HepG2 (cell line): Measurements from ENCODE around the gene CBR4. TPM values are rescaled to one million over a fixed set of nuclear protein-coding genes. Genes with fewer than 3 reads are reported as not detected.

Experiments
- ATAC-seq: fragments of 200-7000 bp; cut with Tn5 transposase; 3 replicates; pipeline ENCODE4 v1.9.1; 2020; ENCODE audit warnings: mild to moderate bottlenecking, moderate library complexity
- BruUV-seq: library from RNA; stranded (reverse); fragments of 400-500 nt; replicated peaks from 2 replicates; lab custom pipeline; 2021; lab: Mats Ljungman, UMichigan
- CTCF ChIA-PET: fragments of 300-600 bp; formaldehyde crosslinking; extraction: SDS; loops from one replicate; lab custom pipeline; 2021; ENCODE audit warnings: low total read pairs, inconsistent platforms, low intra/inter-chr PET ratio; lab: Yijun Ruan, JAX
- POLR2A ChIA-PET: fragments of 350-600 bp; sonication (Branson Sonifier 250); formaldehyde crosslinking; loops from one replicate; lab custom pipeline; 2020; ENCODE audit warnings: antibody characterized with exemption, inconsistent platforms; lab: Yijun Ruan, JAX
- DNase-seq: peaks from one replicate; pipeline ENCODE4 v3.0.0-alpha.2; 2015; ENCODE audit warnings: low spot score
- FAIRE-seq: peaks from 3 replicates; lab custom pipeline; 2011; peaks lifted over from hg19 to GRCh38; lab: Jason Lieb, UNC
- H2AFZ ChIP-seq: one replicate; pipeline ENCODE4 v1.6.1; 2011; ENCODE audit warnings: low read length, inconsistent platforms
- H3K27ac ChIP-seq: fragments of 300-600 bp; 3 replicates; pipeline ENCODE4 v1.8.0; 2011; ENCODE audit warnings: mixed run types, mild to moderate bottlenecking, mixed read lengths, low read length, inconsistent platforms; ENCODE audit not compliant: insufficient read depth; ENCODE audit errors: extremely low read length
- H3K27me3 ChIP-seq, 2 experiments: fragments of 200-600 bp in 1 of 2; 2 replicates in 1 of 2; 3 replicates in 1 of 2; pipeline versions ENCODE4 v1.6.0 to v1.8.0; 2011; ENCODE audit warnings: low read length in 2 of 2, mild to moderate bottlenecking in 2 of 2, moderate library complexity in 2 of 2, inconsistent platforms in 1 of 2; ENCODE audit not compliant: insufficient read depth in 2 of 2, control insufficient read depth in 1 of 2
- H3K36me3 ChIP-seq, 2 experiments: fragments of 200-600 bp in 1 of 2; replicated peaks in 1 of 2; 2 replicates in 1 of 2; 3 replicates in 1 of 2; pipeline versions ENCODE4 v1.5.1 to v1.8.0; 2011; ENCODE audit warnings: low read length in 2 of 2, inconsistent platforms in 1 of 2; ENCODE audit not compliant: insufficient read depth in 2 of 2, control insufficient read depth in 1 of 2
- H3K4me1 ChIP-seq: 2 replicates; pipeline ENCODE4 v1.5.1; 2012; ENCODE audit warnings: low read length, inconsistent platforms; ENCODE audit not compliant: insufficient read depth
- H3K4me2 ChIP-seq: 2 replicates; pipeline ENCODE4 v1.6.0; 2011; ENCODE audit warnings: low read depth, low read length, inconsistent platforms
- H3K4me3 ChIP-seq, 3 experiments: fragments of 200-600 bp in 1 of 3; sonication (generic), shearing (Covaris generic) in 1 of 3; replicated peaks in 1 of 3; 2 replicates each; pipeline ENCODE4 v1.5.1; 2011 to 2016; ENCODE audit warnings: low read length in 3 of 3, inconsistent platforms in 2 of 3, low read depth in 2 of 3, mild to moderate bottlenecking in 2 of 3, control low read depth in 1 of 3, mixed read lengths in 1 of 3; ENCODE audit not compliant: insufficient read depth in 1 of 3
- H3K79me2 ChIP-seq: one replicate; pipeline ENCODE4 v1.6.1; 2011; ENCODE audit warnings: low read length, inconsistent platforms; ENCODE audit not compliant: insufficient read depth
- H3K9ac ChIP-seq: 2 replicates; pipeline ENCODE4 v1.6.0; 2011; ENCODE audit warnings: mild to moderate bottlenecking, low read depth, low read length, inconsistent platforms; ENCODE audit not compliant: insufficient read depth
- H3K9me3 ChIP-seq: 2 replicates; pipeline ENCODE4 v1.5.1; 2012; ENCODE audit warnings: mild to moderate bottlenecking, low read length
- H4K20me1 ChIP-seq: 2 replicates; pipeline ENCODE4 v1.6.0; 2011; ENCODE audit warnings: inconsistent platforms, mild to moderate bottlenecking, low read length, moderate library complexity; ENCODE audit not compliant: insufficient read depth
- EHMT2 ChIP-seq: fragments of 200-600 bp; sonication (generic); IDR thresholded peaks from 2 replicates; pipeline ENCODE4 v1.7.0; 2017; ENCODE audit warnings: antibody characterized with exemption, low read depth, low read length, borderline replicate concordance
- FOXA1 ChIP-seq, 2 experiments: fragments of 450-650 bp in 1 of 2; sonication (generic) in 1 of 2; formaldehyde crosslinking in 1 of 2; IDR thresholded peaks; 2 replicates each; pipeline versions ENCODE4 v1.4.0 to v1.6.1; 2016 to 2020; ENCODE audit warnings: missing genetic modification reagents in 1 of 2
- HIC2 ChIP-seq: sonication (generic); formaldehyde crosslinking; IDR thresholded peaks from 2 replicates; pipeline ENCODE4 v1.9.0; 2022; ENCODE audit warnings: low read depth, missing genetic modification reagents
- IKZF4 ChIP-seq: sonication (generic); formaldehyde crosslinking; IDR thresholded peaks from 2 replicates; pipeline ENCODE4 v1.5.1; 2020; ENCODE audit warnings: borderline replicate concordance, mild to moderate bottlenecking, low read depth, missing genetic modification reagents; ENCODE audit errors: not compliant biosample characterization
- PAXIP1 ChIP-seq: sonication (generic); formaldehyde crosslinking; conservative IDR thresholded peaks from 2 replicates; pipeline ENCODE4 v1.4.0; 2020; ENCODE audit warnings: mild to moderate bottlenecking, missing genetic modification reagents, moderate library complexity
- RBM39 ChIP-seq: fragments of 200-400 bp; formaldehyde crosslinking; IDR thresholded peaks from one replicate; pipeline ENCODE4 v1.6.1; 2018; ENCODE audit warnings: antibody characterized with exemption, mild to moderate bottlenecking, low read depth, low read length; ENCODE audit not compliant: poor library complexity, severe bottlenecking
- RFX3 ChIP-seq: IDR thresholded peaks from 2 replicates; pipeline ENCODE4 v1.6.1; 2016; ENCODE audit warnings: missing biosample characterization, missing genetic modification reagents
- SALL1 ChIP-seq: sonication (generic); formaldehyde crosslinking; IDR thresholded peaks from 2 replicates; pipeline ENCODE4 v1.8.0; 2022; ENCODE audit warnings: mild to moderate bottlenecking, missing genetic modification reagents
- SPEN ChIP-seq: sonication (generic); formaldehyde crosslinking; IDR thresholded peaks from 2 replicates; pipeline ENCODE4 v1.5.1; 2020; ENCODE audit warnings: low read depth, mild to moderate bottlenecking, missing genetic modification reagents
- TARDBP ChIP-seq: sonication (generic); formaldehyde crosslinking; IDR thresholded peaks from 2 replicates; pipeline ENCODE4 v1.8.0; 2022; ENCODE audit warnings: mild to moderate bottlenecking, missing genetic modification reagents
- ZNF383 ChIP-seq: sonication (generic); formaldehyde crosslinking; IDR thresholded peaks from 2 replicates; pipeline ENCODE4 v1.4.0; 2020; ENCODE audit warnings: missing genetic modification reagents, mild to moderate bottlenecking, borderline replicate concordance
- ZNF552 ChIP-seq: sonication (generic); formaldehyde crosslinking; IDR thresholded peaks from 2 replicates; pipeline ENCODE4 v1.9.0; 2022; ENCODE audit warnings: missing genetic modification reagents, mild to moderate bottlenecking, borderline replicate concordance
- ZNF749 ChIP-seq: sonication (generic); formaldehyde crosslinking; IDR thresholded peaks from 2 replicates; pipeline ENCODE4 v1.8.0; 2022; ENCODE audit warnings: mild to moderate bottlenecking, missing genetic modification reagents, moderate library complexity, borderline replicate concordance
- WGBS: methylation state at CpG from one replicate; pipeline ENCODE4 v1.1.6; 2017; ENCODE audit warnings: low lambda C conversion rate; 5-methylcytosine and 5-hydroxymethylcytosine counted together
- in situ Hi-C: cut with HindIII; loops from 2 replicates; pipeline ENCODE4 v1.10.0; 2017; ENCODE audit warnings: low pct_unique_long_range_greater_than_20kb; ENCODE audit not compliant: extremely low pct_ligation_motif_present
- intact Hi-C: fragments of 100-400 bp; cut with micrococcal nuclease; formaldehyde crosslinking; loops from one replicate; pipeline ENCODE4 v1.10.0; 2022; ENCODE audit not compliant: unreplicated experiment
- polyA plus RNA-seq, 8 experiments: library from polyadenylated mRNA; depleted of rRNA in 3 of 8; stranded (reverse) in 7 of 8; unstranded in 1 of 8; fragments of >200 nt; fragmentation: Illumina TruSeq in 4 of 8; extraction: Trizol in 4 of 8; gene quantifications; 2 replicates each; pipeline versions ENCODE4 v1.2.1 to v1.2.3, GENCODE V29; 2011 to 2016; ENCODE audit warnings: low read depth in 4 of 8, missing spikeins in 1 of 8, mixed read lengths in 1 of 8; ENCODE audit not compliant: insufficient read depth in 1 of 8
- total RNA-seq, 5 experiments: library from RNA; depleted of rRNA; stranded (reverse); fragments of >200 nt; fragmentation: Illumina TruSeq; extraction: Trizol; gene quantifications; 2 replicates each; pipeline ENCODE4 v1.2.3, GENCODE V29; 2016; ENCODE audit warnings: low read depth in 1 of 5
- TF ChIP-seq, protein P1 (sequence below): sonication (generic); formaldehyde crosslinking; IDR thresholded peaks from 2 replicates; pipeline ENCODE4 v1.4.0; 2020; ENCODE audit warnings: mild to moderate bottlenecking, missing genetic modification reagents, borderline replicate concordance

Gene CBR4
- total and polyA plus RNA-seq, 2 of the 13 experiments (the other 11 are each of a cell fraction or from before 2014, with no cell fraction given) = 7.3 to 20.7 TPM

DNA sequence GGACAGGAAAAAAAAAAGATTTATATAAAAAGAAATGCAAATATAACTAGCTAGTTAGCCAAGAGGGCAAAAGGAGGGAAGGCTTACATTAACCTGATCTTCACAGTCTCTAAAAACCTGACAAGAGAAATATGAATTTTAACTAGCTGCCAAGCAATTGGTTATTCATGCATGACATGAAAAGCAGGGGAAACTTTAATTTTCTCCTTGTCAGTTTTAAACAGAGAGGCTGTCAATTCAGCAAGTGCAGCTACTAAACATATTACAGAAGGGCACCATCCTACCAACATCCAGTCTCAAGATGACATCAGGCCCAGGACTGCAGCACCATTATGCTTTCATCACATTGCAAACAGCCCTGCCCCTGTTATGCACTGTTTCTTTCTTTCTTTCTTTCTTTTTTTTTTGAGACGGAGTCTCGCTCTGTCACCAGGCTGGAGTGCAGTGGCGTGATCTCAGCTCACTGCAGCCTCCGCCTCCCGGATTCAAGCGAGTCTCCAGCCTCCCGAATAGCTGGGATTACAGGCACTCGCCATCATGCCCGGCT lies 38.9 kb upstream of the CBR4 start:
- Histone ChIP-seq H3K4me2 (no peak overlapping the region), H3K79me2 (no peaks in the 10 kb centered on the region)
- FAIRE-seq = no peak
- TF ChIP-seq HIC2 (no peak), SPEN (CRISPR knock-in tag) (no peak), RFX3 (CRISPR knock-in tag) (no peak), TARDBP (no peak), EHMT2 (no peak), RBM39 (no peak), ZNF383 (CRISPR knock-in tag) (no peak), FOXA1 (IDR thresholded peaks at IDR 0.05) (no peak), FOXA1 (CRISPR knock-in tag; IDR thresholded peaks at IDR 0.05) (no peak), SALL1 (CRISPR knock-in tag) (no peak), ZNF552 (CRISPR knock-in tag) (no peak), PAXIP1 (no peak), ZNF749 (CRISPR knock-in tag) (no peak), IKZF4 (CRISPR knock-in tag) (no peak)
- TF ChIP-seq, protein P1, sequence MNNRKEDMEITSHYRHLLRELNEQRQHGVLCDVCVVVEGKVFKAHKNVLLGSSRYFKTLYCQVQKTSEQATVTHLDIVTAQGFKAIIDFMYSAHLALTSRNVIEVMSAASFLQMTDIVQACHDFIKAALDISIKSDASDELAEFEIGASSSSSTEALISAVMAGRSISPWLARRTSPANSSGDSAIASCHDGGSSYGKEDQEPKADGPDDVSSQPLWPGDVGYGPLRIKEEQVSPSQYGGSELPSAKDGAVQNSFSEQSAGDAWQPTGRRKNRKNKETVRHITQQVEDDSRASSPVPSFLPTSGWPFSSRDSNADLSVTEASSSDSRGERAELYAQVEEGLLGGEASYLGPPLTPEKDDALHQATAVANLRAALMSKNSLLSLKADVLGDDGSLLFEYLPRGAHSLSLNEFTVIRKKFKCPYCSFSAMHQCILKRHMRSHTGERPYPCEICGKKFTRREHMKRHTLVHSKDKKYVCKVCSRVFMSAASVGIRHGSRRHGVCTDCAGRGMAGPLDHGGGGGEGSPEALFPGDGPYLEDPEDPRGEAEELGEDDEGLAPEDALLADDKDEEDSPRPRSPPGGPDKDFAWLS (CRISPR knock-in tag) = no peak
- TF ChIP-seq, all 625 proteins: peak for 0
- in situ Hi-C loops = no loop called here
- 82% methylated on average over 9 of the region's 9 CpGs for WGBS
- no peak overlapping the region for H2AFZ ChIP-seq
- peaks cover 14% of the 10 kb centered on the region; the same call in 1 of the 2 replicates for H3K4me1 ChIP-seq
- no peaks in the 10 kb centered on the region for H3K36me3 ChIP-seq
- peaks cover 4 to 19% of the 10 kb centered on the region in 2 experiments; a peak in 4 of 5 replicates for H3K27me3 ChIP-seq
- ChIA-PET POLR2A (interaction anchor here (0.9 kb wide), 1 partner anchor 22 kb away, joined by 3 read pairs; no protein-coding TSS in a partner anchor), CTCF (no interaction called here)
- no peak overlapping the region for H3K27ac ChIP-seq
- no peak overlapping the region for H3K4me3 ChIP-seq
- DNase-seq (no peak), ATAC-seq (no peak)
- BruUV-seq = no TSS peak
- intact Hi-C loops = no loop called here
- no peak overlapping the region for H3K9ac ChIP-seq
- H3K9me3 ChIP-seq = no peaks in the 10 kb centered on the region
- no peaks in the 10 kb centered on the region for H4K20me1 ChIP-seq
